Erythroblast (primary cell): Measurements from ENCODE around the gene RGS16.

Experiments used
- DNase-seq, 2 experiments: peaks; one replicate each; lab custom pipeline; 2025; lab: John Stamatoyannopoulos, UW
- GATA1 ChIP-seq: IDR thresholded peaks from 2 replicates; pipeline ENCODE4 v1.6.1; 2011; ENCODE audit warnings: low read depth, mild to moderate bottlenecking, control low read depth, low read length, moderate library complexity
- POLR2A ChIP-seq: IDR thresholded peaks from 2 replicates; pipeline ENCODE4 v1.6.1; 2011; ENCODE audit warnings: mild to moderate bottlenecking, low read length

Gene RGS16

GRCh38 chr1:182634306-182635072, 30.3 kb upstream of the RGS16 start:
- no peak for DNase-seq
- TF ChIP-seq POLR2A (no peak), GATA1 (no peak)

- no peak for TF ChIP-seq POLR2A
- TF ChIP-seq GATA1 = no peak
- no peak for DNase-seq
Observed at GRCh38 chr1:182633657-182634281, 29.6 kb upstream of the RGS16 start.

DNA sequence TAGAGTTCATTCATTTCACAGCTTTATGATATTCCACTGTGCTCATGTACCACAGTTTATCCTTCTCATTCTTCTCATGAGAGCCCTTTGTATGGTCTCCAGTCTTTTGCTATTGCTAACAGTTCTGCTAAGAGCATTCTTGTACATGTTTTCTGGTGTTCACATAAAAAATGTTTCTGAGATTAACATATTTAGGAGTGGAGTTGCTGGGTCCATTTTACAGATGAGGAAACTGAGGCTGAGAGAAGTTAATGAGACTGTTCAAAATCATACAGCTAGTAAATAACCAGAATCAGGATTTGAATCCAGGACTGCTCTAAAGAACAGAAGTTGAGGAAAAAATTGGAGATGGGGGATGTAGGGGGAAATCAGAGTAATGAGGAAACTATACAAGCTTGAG, 28.8 kb upstream of the RGS16 start:
- TF ChIP-seq GATA1 (no peak), POLR2A (no peak)
- DNase-seq = no peak

GRCh38 chr1:182632441-182632857, 28.3 kb upstream of the RGS16 start:
- peak; percentile 20 to 50 for DNase-seq

GRCh38 chr1:182631954-182632353, 27.8 kb upstream of the RGS16 start:
- no peak for DNase-seq
- no peak for TF ChIP-seq POLR2A

GRCh38 chr1:182631053-182631677, 27.0 kb upstream of the RGS16 start:
- TF ChIP-seq GATA1 = no peak
- no peak for TF ChIP-seq POLR2A
- no peak for DNase-seq

DNA sequence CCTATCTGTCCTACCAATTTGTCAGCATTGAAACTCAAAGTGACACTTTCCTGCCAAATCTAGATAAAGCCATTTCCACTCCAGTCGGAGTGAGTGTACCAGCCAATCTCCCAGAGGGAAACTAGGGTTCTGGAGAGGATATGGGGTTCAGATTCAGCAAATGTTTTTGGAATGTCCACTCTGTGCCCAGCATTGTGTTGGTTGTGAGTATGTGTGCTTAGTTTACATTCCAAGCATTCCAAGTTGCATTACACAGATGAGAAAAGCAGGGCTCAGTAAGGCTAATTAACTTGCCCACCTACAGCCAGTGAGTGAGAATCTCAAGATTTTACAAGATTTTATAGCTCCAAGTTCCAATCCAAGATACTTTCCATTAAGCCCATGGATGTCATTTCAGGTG, 26.4 kb upstream of the RGS16 start:
- TF ChIP-seq POLR2A = no peak
- TF ChIP-seq GATA1 = no peak
- peak in 1 of 2 experiments; percentile 7 for DNase-seq

DNA sequence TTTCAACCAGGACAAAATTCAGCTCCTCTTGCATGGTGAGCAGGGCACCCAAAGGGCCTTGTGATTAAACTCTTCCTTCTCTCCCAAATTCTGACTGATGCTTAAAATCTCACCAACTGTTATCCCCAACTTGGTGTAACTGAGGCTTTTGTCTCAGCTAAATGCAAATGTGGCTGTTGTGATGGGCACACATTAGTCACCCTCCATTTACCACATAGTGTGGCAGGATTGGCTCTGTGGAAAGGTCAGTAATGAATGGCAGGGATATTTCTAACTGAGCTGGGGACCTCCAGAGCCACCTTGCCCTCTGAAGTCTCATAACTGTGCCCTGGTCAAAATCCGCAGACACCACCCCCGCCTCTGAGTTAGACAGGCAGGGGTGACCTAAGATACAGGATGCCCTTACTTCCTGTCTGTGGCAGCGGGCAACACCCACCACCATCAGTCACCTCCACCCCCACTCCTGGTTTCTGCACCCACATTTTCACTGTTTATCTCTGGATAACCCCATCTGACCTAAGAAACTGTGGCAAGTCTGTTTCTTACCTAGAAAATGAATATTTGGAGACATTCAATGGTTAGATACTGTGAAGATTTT, 25.4 kb upstream of the RGS16 start:
- TF ChIP-seq POLR2A (no peak), GATA1 (no peak)
- DNase-seq = no peak

GRCh38 chr1:182629080-182629479, 24.9 kb upstream of the RGS16 start:
- no peak for DNase-seq
- TF ChIP-seq POLR2A (no peak), GATA1 (no peak)

- TF ChIP-seq POLR2A (no peak), GATA1 (no peak)
- no peak for DNase-seq
Observed at GRCh38 chr1:182628657-182629056, 24.5 kb upstream of the RGS16 start.

DNA sequence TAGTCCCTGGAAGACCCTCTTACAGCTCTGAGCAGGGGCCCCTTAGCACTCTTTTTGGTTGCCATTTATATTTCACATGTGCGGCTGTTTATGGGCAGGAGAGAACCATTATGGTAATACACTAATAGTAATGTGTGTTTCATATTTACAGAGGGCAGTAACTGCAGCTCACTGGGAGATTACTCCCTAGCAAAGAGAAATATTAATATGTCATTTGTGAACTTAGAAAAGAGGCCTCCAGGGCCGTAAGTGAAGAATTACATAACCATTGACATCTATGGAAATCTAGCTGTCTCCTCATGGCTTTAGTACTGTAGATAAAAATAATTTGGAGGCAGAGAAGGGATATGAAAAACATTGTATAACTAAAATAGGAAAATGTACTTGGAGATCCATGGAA, 23.4 kb upstream of the RGS16 start:
- DNase-seq = no peak
- no peak for TF ChIP-seq GATA1
- no peak for TF ChIP-seq POLR2A

DNA sequence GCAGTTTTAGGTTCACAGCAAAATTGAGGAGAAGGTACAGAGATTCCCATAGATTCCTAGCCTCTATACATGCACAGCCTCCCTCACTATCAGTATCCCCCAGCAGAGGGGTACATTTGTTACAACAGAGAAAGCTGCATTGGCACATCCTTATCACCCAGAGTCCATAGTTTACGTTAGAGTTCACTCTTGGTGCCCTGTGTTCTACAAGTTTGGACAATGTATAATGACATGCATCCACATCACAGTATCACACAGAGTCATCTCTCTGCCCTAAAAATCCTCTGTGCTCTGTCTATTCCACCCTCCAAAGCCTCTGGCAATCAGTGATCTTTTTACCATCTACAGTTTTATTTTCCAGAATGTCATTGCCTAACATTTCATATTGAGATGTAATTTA, 22.3 kb upstream of the RGS16 start:
- peak; percentile 15 to 37 for DNase-seq
- TF ChIP-seq GATA1 (no peak), POLR2A (no peak)

DNA sequence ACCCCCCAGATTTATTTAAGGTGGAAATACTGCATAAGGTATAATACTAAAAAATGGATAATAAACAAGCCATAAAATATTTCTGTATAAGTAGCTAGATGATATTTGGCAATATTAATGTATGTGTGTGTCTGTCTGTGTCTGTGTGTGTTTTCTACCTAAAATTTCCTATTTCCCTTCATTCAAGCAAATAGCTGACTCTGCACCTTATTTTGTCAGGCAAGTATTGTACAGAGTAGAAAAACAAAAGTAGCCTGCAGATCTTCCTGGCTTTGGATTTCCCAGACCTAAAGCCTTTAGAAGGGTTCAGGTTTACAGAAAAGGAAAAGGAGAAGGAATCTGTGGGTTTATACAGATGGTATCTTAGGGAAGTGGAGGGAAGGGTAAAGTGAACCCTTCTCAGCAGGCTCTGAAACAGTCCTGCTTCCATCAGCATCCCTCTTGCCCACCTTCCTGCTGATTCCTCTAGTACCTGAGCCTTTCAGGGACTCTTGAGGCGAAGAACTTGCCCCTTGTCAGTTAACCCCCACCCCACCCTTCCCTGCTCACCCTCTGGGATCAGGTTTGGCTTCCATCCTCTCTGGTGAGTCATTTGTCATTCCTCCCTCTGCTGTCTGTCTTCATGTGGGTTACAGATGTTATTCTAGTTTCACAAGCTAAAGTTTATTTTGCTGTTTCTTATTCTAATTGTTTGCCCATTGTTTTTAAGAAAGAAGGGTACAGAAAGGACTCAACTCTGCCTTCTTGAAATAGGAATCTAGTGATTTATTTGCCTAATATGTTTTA, 21.7 kb upstream of the RGS16 start:
- no peak for DNase-seq
- TF ChIP-seq GATA1 = no peak
- TF ChIP-seq POLR2A = no peak

GRCh38 chr1:182625024-182625423, 20.8 kb upstream of the RGS16 start:
- no peak for DNase-seq
- TF ChIP-seq GATA1 = no peak
- no peak for TF ChIP-seq POLR2A
